HepG2 (cell line): ENCODE measurements around the gene ANO1. TPM values are rescaled to one million over a fixed set of nuclear protein-coding genes. Genes with fewer than 3 reads are reported as not detected.

Experiments used
- ATAC-seq: fragments of 200-7000 bp; cut with Tn5 transposase; 3 replicates; pipeline ENCODE4 v1.9.1; 2020; ENCODE audit warnings: mild to moderate bottlenecking, moderate library complexity
- BruUV-seq: library from RNA; stranded (reverse); fragments of 400-500 nt; replicated peaks from 2 replicates; lab custom pipeline; 2021; lab: Mats Ljungman, UMichigan
- CTCF ChIA-PET: fragments of 300-600 bp; formaldehyde crosslinking; extraction: SDS; loops from one replicate; lab custom pipeline; 2021; ENCODE audit warnings: low total read pairs, inconsistent platforms, low intra/inter-chr PET ratio; lab: Yijun Ruan, JAX
- POLR2A ChIA-PET: fragments of 350-600 bp; sonication (Branson Sonifier 250); formaldehyde crosslinking; loops from one replicate; lab custom pipeline; 2020; ENCODE audit warnings: antibody characterized with exemption, inconsistent platforms; lab: Yijun Ruan, JAX
- DNase-seq: peaks from one replicate; pipeline ENCODE4 v3.0.0-alpha.2; 2015; ENCODE audit warnings: low spot score
- FAIRE-seq: peaks from 3 replicates; lab custom pipeline; 2011; peaks lifted over from hg19 to GRCh38; lab: Jason Lieb, UNC
- H2AFZ ChIP-seq: one replicate; pipeline ENCODE4 v1.6.1; 2011; ENCODE audit warnings: low read length, inconsistent platforms
- H3K27ac ChIP-seq: fragments of 300-600 bp; 3 replicates; pipeline ENCODE4 v1.8.0; 2011; ENCODE audit warnings: mixed run types, mild to moderate bottlenecking, mixed read lengths, low read length, inconsistent platforms; ENCODE audit not compliant: insufficient read depth; ENCODE audit errors: extremely low read length
- H3K27me3 ChIP-seq, 2 experiments: fragments of 200-600 bp in 1 of 2; 2 replicates in 1 of 2; 3 replicates in 1 of 2; pipeline versions ENCODE4 v1.6.0 to v1.8.0; 2011; ENCODE audit warnings: low read length in 2 of 2, mild to moderate bottlenecking in 2 of 2, moderate library complexity in 2 of 2, inconsistent platforms in 1 of 2; ENCODE audit not compliant: insufficient read depth in 2 of 2, control insufficient read depth in 1 of 2
- H3K36me3 ChIP-seq, 2 experiments: fragments of 200-600 bp in 1 of 2; replicated peaks in 1 of 2; 2 replicates in 1 of 2; 3 replicates in 1 of 2; pipeline versions ENCODE4 v1.5.1 to v1.8.0; 2011; ENCODE audit warnings: low read length in 2 of 2, inconsistent platforms in 1 of 2; ENCODE audit not compliant: insufficient read depth in 2 of 2, control insufficient read depth in 1 of 2
- H3K4me1 ChIP-seq: 2 replicates; pipeline ENCODE4 v1.5.1; 2012; ENCODE audit warnings: low read length, inconsistent platforms; ENCODE audit not compliant: insufficient read depth
- H3K4me2 ChIP-seq: 2 replicates; pipeline ENCODE4 v1.6.0; 2011; ENCODE audit warnings: low read depth, low read length, inconsistent platforms
- H3K4me3 ChIP-seq, 3 experiments: fragments of 200-600 bp in 1 of 3; sonication (generic), shearing (Covaris generic) in 1 of 3; replicated peaks in 1 of 3; 2 replicates each; pipeline ENCODE4 v1.5.1; 2011 to 2016; ENCODE audit warnings: low read length in 3 of 3, inconsistent platforms in 2 of 3, low read depth in 2 of 3, mild to moderate bottlenecking in 2 of 3, control low read depth in 1 of 3, mixed read lengths in 1 of 3; ENCODE audit not compliant: insufficient read depth in 1 of 3
- H3K79me2 ChIP-seq: one replicate; pipeline ENCODE4 v1.6.1; 2011; ENCODE audit warnings: low read length, inconsistent platforms; ENCODE audit not compliant: insufficient read depth
- H3K9ac ChIP-seq: 2 replicates; pipeline ENCODE4 v1.6.0; 2011; ENCODE audit warnings: mild to moderate bottlenecking, low read depth, low read length, inconsistent platforms; ENCODE audit not compliant: insufficient read depth
- H3K9me3 ChIP-seq: 2 replicates; pipeline ENCODE4 v1.5.1; 2012; ENCODE audit warnings: mild to moderate bottlenecking, low read length
- H4K20me1 ChIP-seq: 2 replicates; pipeline ENCODE4 v1.6.0; 2011; ENCODE audit warnings: inconsistent platforms, mild to moderate bottlenecking, low read length, moderate library complexity; ENCODE audit not compliant: insufficient read depth
- CAMTA2 ChIP-seq: sonication (generic); formaldehyde crosslinking; IDR thresholded peaks from 2 replicates; pipeline ENCODE4 v1.4.0; 2020; ENCODE audit warnings: mild to moderate bottlenecking, missing genetic modification reagents, borderline replicate concordance
- CREB1 ChIP-seq, 2 experiments: fragments of 450-650 bp in 1 of 2; IDR thresholded peaks; 2 replicates each; pipeline ENCODE4 v1.6.1; 2016 to 2017; ENCODE audit warnings: control low read depth in 1 of 2, mild to moderate bottlenecking in 1 of 2, missing compliant biosample characterization in 1 of 2, missing genetic modification characterization in 1 of 2
- HNF4A ChIP-seq: sonication (generic); formaldehyde crosslinking; IDR thresholded peaks from 2 replicates; pipeline ENCODE4 v1.4.0; 2020; ENCODE audit warnings: missing genetic modification reagents
- JUN ChIP-seq: sonication (generic); formaldehyde crosslinking; IDR thresholded peaks from 2 replicates; pipeline ENCODE4 v1.4.0; 2020; ENCODE audit warnings: mild to moderate bottlenecking, missing genetic modification reagents
- MIXL1 ChIP-seq: IDR thresholded peaks from 2 replicates; pipeline ENCODE4 v1.6.1; 2016
- NAIF1 ChIP-seq: sonication (generic); formaldehyde crosslinking; IDR thresholded peaks from 2 replicates; pipeline ENCODE4 v1.5.0; 2020; ENCODE audit warnings: mild to moderate bottlenecking, missing genetic modification reagents, borderline replicate concordance
- NCOA5 ChIP-seq: sonication (generic); formaldehyde crosslinking; IDR thresholded peaks from 2 replicates; pipeline ENCODE4 v1.4.0; 2020; ENCODE audit warnings: missing genetic modification reagents
- PCBP2 ChIP-seq: fragments of 200-400 bp; formaldehyde crosslinking; optimal IDR thresholded peaks from 2 replicates; pipeline ENCODE3; 2018; ENCODE audit warnings: low read length, low read depth; ENCODE audit not compliant: poor library complexity, severe bottlenecking
- RBM39 ChIP-seq: fragments of 200-400 bp; formaldehyde crosslinking; IDR thresholded peaks from one replicate; pipeline ENCODE4 v1.6.1; 2018; ENCODE audit warnings: antibody characterized with exemption, mild to moderate bottlenecking, low read depth, low read length; ENCODE audit not compliant: poor library complexity, severe bottlenecking
- TAF15 ChIP-seq: fragments of 200-400 bp; formaldehyde crosslinking; IDR thresholded peaks from one replicate; pipeline ENCODE4 v1.6.1; 2018; ENCODE audit warnings: mild to moderate bottlenecking, low read depth, low read length; ENCODE audit not compliant: poor library complexity, severe bottlenecking
- ZNF234 ChIP-seq: sonication (generic); formaldehyde crosslinking; conservative IDR thresholded peaks from 2 replicates; pipeline ENCODE4 v1.5.1; 2020; ENCODE audit warnings: mild to moderate bottlenecking, missing genetic modification reagents
- ZNF615 ChIP-seq: sonication (generic); formaldehyde crosslinking; IDR thresholded peaks from 2 replicates; pipeline ENCODE4 v1.5.0; 2020; ENCODE audit warnings: mild to moderate bottlenecking, missing genetic modification reagents, borderline replicate concordance
- WGBS: methylation state at CpG from one replicate; pipeline ENCODE4 v1.1.6; 2017; ENCODE audit warnings: low lambda C conversion rate; 5-methylcytosine and 5-hydroxymethylcytosine counted together
- in situ Hi-C: cut with HindIII; loops from 2 replicates; pipeline ENCODE4 v1.10.0; 2017; ENCODE audit warnings: low pct_unique_long_range_greater_than_20kb; ENCODE audit not compliant: extremely low pct_ligation_motif_present
- intact Hi-C: fragments of 100-400 bp; cut with micrococcal nuclease; formaldehyde crosslinking; loops from one replicate; pipeline ENCODE4 v1.10.0; 2022; ENCODE audit not compliant: unreplicated experiment
- polyA plus RNA-seq, 8 experiments: library from polyadenylated mRNA; depleted of rRNA in 3 of 8; stranded (reverse) in 7 of 8; unstranded in 1 of 8; fragments of >200 nt; fragmentation: Illumina TruSeq in 4 of 8; extraction: Trizol in 4 of 8; gene quantifications; 2 replicates each; pipeline versions ENCODE4 v1.2.1 to v1.2.3, GENCODE V29; 2011 to 2016; ENCODE audit warnings: low read depth in 4 of 8, missing spikeins in 1 of 8, mixed read lengths in 1 of 8; ENCODE audit not compliant: insufficient read depth in 1 of 8
- total RNA-seq, 5 experiments: library from RNA; depleted of rRNA; stranded (reverse); fragments of >200 nt; fragmentation: Illumina TruSeq; extraction: Trizol; gene quantifications; 2 replicates each; pipeline ENCODE4 v1.2.3, GENCODE V29; 2016; ENCODE audit warnings: low read depth in 1 of 5
- TF ChIP-seq, protein P1 (sequence below): fragments of 450-650 bp; IDR thresholded peaks from 2 replicates; pipeline ENCODE4 v1.6.1; 2016
- TF ChIP-seq, protein P2 (sequence below): sonication (generic); formaldehyde crosslinking; IDR thresholded peaks from 2 replicates; pipeline ENCODE4 v1.5.1; 2020; ENCODE audit warnings: missing genetic modification reagents, mild to moderate bottlenecking, borderline replicate concordance

The ANO1 gene
- total and polyA plus RNA-seq, 2 of the 13 experiments (the other 11 are each of a cell fraction or from before 2014, with no cell fraction given) = not detected

DNA sequence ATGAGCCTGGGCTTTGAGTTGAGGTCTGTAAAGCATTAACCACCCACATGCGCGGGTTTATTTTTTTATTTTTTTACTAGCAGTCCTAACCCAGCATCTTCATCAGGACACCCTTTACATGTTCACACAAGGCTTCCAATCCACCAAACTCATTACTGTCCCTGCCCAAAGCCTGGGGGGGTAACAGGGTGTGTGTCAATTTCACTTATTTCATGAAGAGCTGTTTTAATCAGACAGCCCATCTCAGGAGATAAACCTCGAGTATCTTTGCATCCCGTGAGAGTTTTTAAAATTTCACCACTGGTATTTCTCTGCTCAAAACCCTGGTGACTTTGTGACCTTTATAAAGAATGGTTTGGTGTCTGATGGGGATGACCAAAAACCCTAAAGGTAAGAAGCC lies 45.6 kb downstream of the ANO1 start:
- Histone ChIP-seq H3K27ac (no peak overlapping the region), H3K36me3 (no peaks in the 10 kb centered on the region), H3K9ac (no peak overlapping the region), H4K20me1 (no peaks in the 10 kb centered on the region), H3K4me1 (no peaks in the 10 kb centered on the region), H3K4me3 (no peak overlapping the region), H2AFZ (no peak overlapping the region), H3K9me3 (no peaks in the 10 kb centered on the region), H3K79me2 (no peaks in the 10 kb centered on the region), H3K4me2 (no peak overlapping the region), H3K27me3 (peaks cover 1 to 34% of the 10 kb centered on the region in 2 experiments; a peak in 4 of 5 replicates)
- FAIRE-seq (no peak), DNase-seq (no peak), ATAC-seq (no peak)
- WGBS = 18% methylated on average over 4 of the region's 4 CpGs
- BruUV-seq = no TSS peak
- no peak for TF ChIP-seq CREB1 (IDR thresholded peaks at IDR 0.05)
- no peak for TF ChIP-seq CREB1 (CRISPR knock-in tag; IDR thresholded peaks at IDR 0.05)
- ChIA-PET POLR2A (no interaction called here), CTCF (no interaction called here)
- in situ Hi-C loops = no loop called here
- intact Hi-C loops = no loop called here

DNA sequence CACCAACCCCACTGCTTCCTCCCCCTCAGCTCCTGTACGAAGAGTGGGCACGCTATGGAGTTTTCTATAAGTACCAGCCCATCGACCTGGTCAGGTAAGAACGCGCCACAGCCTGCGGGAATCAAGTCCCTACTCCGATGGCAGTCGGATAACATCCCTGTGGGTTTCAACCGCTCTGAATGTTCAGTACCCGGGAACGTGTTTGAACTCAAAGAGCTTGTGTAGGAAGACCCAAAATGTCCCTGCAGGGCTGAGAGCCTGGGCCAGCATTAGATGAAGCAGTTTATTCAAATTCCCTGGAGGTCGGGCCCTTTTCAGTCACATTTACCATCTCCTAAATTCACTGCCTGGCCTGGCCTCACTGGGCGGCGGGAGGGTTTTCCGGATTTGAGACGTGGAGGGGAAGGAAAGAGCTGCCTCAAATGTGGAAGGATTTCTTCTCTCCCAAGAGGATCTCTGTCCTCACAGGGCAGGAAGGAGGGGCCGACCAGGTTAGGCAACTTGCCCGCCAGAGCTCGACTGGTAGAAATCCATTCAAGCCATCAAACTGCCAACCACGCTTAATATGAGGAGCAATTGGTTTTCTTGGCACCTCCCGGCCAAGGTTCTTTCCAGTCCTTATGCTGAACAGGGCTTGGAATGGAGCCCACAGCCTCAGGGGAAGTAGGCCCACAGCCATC lies 46.3 kb downstream of the ANO1 start:
- no TSS peak for BruUV-seq
- H2AFZ ChIP-seq = no peak overlapping the region
- intact Hi-C loops (no loop called here), in situ Hi-C loops (no loop called here)
- FAIRE-seq = no peak
- no peaks in the 10 kb centered on the region for H3K4me1 ChIP-seq
- H3K4me2 ChIP-seq = no peak overlapping the region
- 50% methylated on average over 20 of the region's 21 CpGs for WGBS
- ChIA-PET POLR2A (no interaction called here), CTCF (no interaction called here)
- H3K79me2 ChIP-seq = no peaks in the 10 kb centered on the region
- TF ChIP-seq HNF4A (CRISPR knock-in tag) (no peak), PCBP2 (no peak), CAMTA2 (CRISPR knock-in tag) (no peak), TAF15 (no peak), RBM39 (no peak), ZNF615 (no peak), ZNF234 (CRISPR knock-in tag) (no peak), NAIF1 (CRISPR knock-in tag) (no peak), MIXL1 (no peak), JUN (CRISPR knock-in tag) (no peak), NCOA5 (no peak)
- TF ChIP-seq, protein P1, sequence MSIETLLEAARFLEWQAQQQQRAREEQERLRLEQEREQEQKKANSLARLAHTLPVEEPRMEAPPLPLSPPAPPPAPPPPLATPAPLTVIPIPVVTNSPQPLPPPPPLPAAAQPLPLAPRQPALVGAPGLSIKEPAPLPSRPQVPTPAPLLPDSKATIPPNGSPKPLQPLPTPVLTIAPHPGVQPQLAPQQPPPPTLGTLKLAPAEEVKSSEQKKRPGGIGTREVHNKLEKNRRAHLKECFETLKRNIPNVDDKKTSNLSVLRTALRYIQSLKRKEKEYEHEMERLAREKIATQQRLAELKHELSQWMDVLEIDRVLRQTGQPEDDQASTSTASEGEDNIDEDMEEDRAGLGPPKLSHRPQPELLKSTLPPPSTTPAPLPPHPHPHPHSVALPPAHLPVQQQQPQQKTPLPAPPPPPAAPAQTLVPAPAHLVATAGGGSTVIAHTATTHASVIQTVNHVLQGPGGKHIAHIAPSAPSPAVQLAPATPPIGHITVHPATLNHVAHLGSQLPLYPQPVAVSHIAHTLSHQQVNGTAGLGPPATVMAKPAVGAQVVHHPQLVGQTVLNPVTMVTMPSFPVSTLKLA = no peak
- TF ChIP-seq, protein P2, sequence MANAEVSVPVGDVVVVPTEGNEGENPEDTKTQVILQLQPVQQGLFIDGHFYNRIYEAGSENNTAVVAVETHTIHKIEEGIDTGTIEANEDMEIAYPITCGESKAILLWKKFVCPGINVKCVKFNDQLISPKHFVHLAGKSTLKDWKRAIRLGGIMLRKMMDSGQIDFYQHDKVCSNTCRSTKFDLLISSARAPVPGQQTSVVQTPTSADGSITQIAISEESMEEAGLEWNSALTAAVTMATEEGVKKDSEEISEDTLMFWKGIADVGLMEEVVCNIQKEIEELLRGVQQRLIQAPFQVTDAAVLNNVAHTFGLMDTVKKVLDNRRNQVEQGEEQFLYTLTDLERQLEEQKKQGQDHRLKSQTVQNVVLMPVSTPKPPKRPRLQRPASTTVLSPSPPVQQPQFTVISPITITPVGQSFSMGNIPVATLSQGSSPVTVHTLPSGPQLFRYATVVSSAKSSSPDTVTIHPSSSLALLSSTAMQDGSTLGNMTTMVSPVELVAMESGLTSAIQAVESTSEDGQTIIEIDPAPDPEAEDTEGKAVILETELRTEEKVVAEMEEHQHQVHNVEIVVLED (CRISPR knock-in tag) = no peak
- H3K4me3 ChIP-seq = no peak overlapping the region
- no peak for ATAC-seq
- H4K20me1 ChIP-seq = no peaks in the 10 kb centered on the region
- no peaks in the 10 kb centered on the region for H3K36me3 ChIP-seq
- no peak for DNase-seq
- peaks cover 1 to 34% of the 10 kb centered on the region in 2 experiments; a peak in 4 of 5 replicates for H3K27me3 ChIP-seq
- H3K27ac ChIP-seq = no peak overlapping the region
- no peaks in the 10 kb centered on the region for H3K9me3 ChIP-seq
- no peak overlapping the region for H3K9ac ChIP-seq
